IPS-15b (cell line): ENCODE data around the gene TM9SF4.

ENCODE experiments used
- H3K27me3 ChIP-seq: one replicate; pipeline ENCODE4 v1.6.1; 2013; ENCODE audit warnings: low read length; ENCODE audit not compliant: control insufficient read depth, insufficient read depth
- H3K36me3 ChIP-seq: one replicate; pipeline ENCODE4 v1.6.1; 2013; ENCODE audit warnings: low read length; ENCODE audit not compliant: control insufficient read depth, insufficient read depth
- H3K4me1 ChIP-seq: one replicate; pipeline ENCODE4 v1.6.1; 2013; ENCODE audit warnings: mild to moderate bottlenecking, low read length; ENCODE audit not compliant: control insufficient read depth, insufficient read depth
- H3K4me3 ChIP-seq: one replicate; pipeline ENCODE4 v1.5.1; 2013; ENCODE audit warnings: low read depth, low read length
- H3K9ac ChIP-seq: one replicate; pipeline ENCODE4 v1.6.1; 2013; ENCODE audit warnings: low read depth, mild to moderate bottlenecking, low read length
- H3K9me3 ChIP-seq: one replicate; pipeline ENCODE4 v1.6.1; 2013; ENCODE audit warnings: mild to moderate bottlenecking, low read length; ENCODE audit not compliant: control insufficient read depth, insufficient read depth

The TM9SF4 gene, protein sequence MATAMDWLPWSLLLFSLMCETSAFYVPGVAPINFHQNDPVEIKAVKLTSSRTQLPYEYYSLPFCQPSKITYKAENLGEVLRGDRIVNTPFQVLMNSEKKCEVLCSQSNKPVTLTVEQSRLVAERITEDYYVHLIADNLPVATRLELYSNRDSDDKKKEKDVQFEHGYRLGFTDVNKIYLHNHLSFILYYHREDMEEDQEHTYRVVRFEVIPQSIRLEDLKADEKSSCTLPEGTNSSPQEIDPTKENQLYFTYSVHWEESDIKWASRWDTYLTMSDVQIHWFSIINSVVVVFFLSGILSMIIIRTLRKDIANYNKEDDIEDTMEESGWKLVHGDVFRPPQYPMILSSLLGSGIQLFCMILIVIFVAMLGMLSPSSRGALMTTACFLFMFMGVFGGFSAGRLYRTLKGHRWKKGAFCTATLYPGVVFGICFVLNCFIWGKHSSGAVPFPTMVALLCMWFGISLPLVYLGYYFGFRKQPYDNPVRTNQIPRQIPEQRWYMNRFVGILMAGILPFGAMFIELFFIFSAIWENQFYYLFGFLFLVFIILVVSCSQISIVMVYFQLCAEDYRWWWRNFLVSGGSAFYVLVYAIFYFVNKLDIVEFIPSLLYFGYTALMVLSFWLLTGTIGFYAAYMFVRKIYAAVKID

GRCh38 chr20:32109392-32110172 is at the start of gene TM9SF4:
TM9SF4 (plus strand) TSS chr20:32109714; CDS start chr20:32109741, 27 bp downstream.
- Histone ChIP-seq H3K27me3 (no peaks in the 10 kb centered on the region), H3K4me1 (peaks cover 5% of the 10 kb centered on the region), H3K36me3 (no peaks in the 10 kb centered on the region), H3K9ac (peak within 1 kb of the TSS; percentile 96), H3K9me3 (no peaks in the 10 kb centered on the region), H3K4me3 (peak within 1 kb of the TSS; percentile 87)

- H3K27me3 ChIP-seq: no peaks in the 10 kb centered on the region
- no peak overlapping the region for H3K4me3 ChIP-seq
- H3K9me3 ChIP-seq: no peaks in the 10 kb centered on the region
- no peak overlapping the region for H3K9ac ChIP-seq
- no peaks in the 10 kb centered on the region for H3K4me1 ChIP-seq
- H3K36me3 ChIP-seq: no peaks in the 10 kb centered on the region
These were observed 46.7 kb upstream of the TM9SF4 start for GRCh38 chr20:32062776-32063170.

DNA sequence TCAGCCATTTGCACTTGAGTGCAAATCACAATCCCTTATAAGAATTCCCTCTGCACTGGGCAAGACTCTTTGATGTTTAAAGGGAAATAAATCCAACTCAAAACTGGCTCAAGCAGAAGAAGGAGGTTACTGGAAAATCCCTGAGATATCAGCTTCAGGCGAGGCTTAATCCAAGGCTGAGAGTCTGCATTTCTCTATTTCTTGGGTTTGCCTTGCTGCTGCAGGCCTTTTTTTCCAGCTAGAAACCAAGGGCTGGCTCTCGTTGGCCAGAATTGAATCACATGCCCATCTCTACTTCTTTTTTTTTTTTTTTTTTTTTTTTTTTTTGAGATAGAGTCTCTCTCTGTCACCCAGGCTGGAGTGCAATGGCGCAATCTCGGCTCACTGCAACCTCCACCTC is 45.8 kb upstream of the TM9SF4 start:
- Histone ChIP-seq H3K36me3 (no peaks in the 10 kb centered on the region), H3K9ac (no peak overlapping the region), H3K4me1 (no peaks in the 10 kb centered on the region), H3K27me3 (no peaks in the 10 kb centered on the region), H3K9me3 (no peaks in the 10 kb centered on the region), H3K4me3 (no peak overlapping the region)

DNA sequence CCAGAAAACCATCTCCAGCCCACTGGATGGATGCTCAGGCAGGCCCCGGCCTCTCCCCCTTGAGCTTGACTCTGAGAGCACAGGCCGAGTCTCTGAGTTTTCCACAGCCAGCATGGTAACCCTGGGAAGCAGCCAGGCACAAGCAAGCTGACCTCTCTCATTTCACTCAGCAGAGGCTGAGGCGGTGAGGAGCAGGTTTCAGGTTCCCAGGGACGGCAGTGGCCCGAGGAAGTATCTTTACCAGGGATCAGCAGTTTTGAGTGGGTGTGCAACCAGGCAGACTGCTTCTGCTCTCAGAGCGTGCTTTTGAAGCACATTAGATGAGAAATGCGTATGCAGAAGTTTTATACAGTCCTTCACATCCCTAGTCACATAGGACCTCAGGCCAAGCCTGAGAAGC is 44.8 kb upstream of the TM9SF4 start:
- H3K9ac ChIP-seq: no peak overlapping the region
- H3K9me3 ChIP-seq: no peaks in the 10 kb centered on the region
- H3K4me3 ChIP-seq: no peak overlapping the region
- H3K4me1 ChIP-seq: no peaks in the 10 kb centered on the region
- H3K36me3 ChIP-seq: no peaks in the 10 kb centered on the region
- no peaks in the 10 kb centered on the region for H3K27me3 ChIP-seq

- Histone ChIP-seq H3K9me3 (no peaks in the 10 kb centered on the region), H3K36me3 (no peaks in the 10 kb centered on the region), H3K4me1 (no peaks in the 10 kb centered on the region), H3K27me3 (no peaks in the 10 kb centered on the region), H3K9ac (no peak overlapping the region), H3K4me3 (no peak overlapping the region)
These were observed 42.2 kb upstream of the TM9SF4 start for GRCh38 chr20:32067234-32067821.

DNA sequence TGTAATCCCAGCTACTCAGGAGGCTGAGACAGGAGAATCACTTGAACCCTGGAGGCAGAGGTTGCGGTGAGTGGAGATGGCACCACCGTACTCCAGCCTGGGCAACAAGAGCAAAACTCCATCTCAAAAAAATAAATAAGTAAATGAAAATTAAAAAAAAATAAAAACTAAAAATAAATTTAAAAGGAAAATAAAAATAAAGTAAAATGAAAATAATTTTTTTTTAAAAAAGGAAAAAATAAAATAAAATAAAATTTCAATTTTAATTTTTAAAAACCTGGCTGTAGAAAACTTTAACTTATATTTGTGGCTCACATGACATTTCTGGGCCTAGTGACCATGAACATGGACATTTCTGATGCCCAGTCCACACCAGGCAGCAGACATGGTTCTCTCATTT is 41.3 kb upstream of the TM9SF4 start:
- Histone ChIP-seq H3K4me1 (no peaks in the 10 kb centered on the region), H3K27me3 (no peaks in the 10 kb centered on the region), H3K9ac (no peak overlapping the region), H3K9me3 (no peaks in the 10 kb centered on the region), H3K4me3 (no peak overlapping the region), H3K36me3 (no peaks in the 10 kb centered on the region)

GRCh38 chr20:32069711-32070110 is 39.8 kb upstream of the TM9SF4 start:
- H3K4me1 ChIP-seq: no peaks in the 10 kb centered on the region
- no peaks in the 10 kb centered on the region for H3K27me3 ChIP-seq
- H3K36me3 ChIP-seq: no peaks in the 10 kb centered on the region
- H3K9ac ChIP-seq: no peak overlapping the region
- H3K4me3 ChIP-seq: no peak overlapping the region
- H3K9me3 ChIP-seq: no peaks in the 10 kb centered on the region

- Histone ChIP-seq H3K27me3 (no peaks in the 10 kb centered on the region), H3K4me3 (no peak overlapping the region), H3K36me3 (no peaks in the 10 kb centered on the region), H3K4me1 (no peaks in the 10 kb centered on the region), H3K9me3 (no peaks in the 10 kb centered on the region), H3K9ac (no peak overlapping the region)
These were observed 39.2 kb upstream of the TM9SF4 start for GRCh38 chr20:32070282-32070681.

GRCh38 chr20:32070690-32071213 is 38.8 kb upstream of the TM9SF4 start:
- Histone ChIP-seq H3K4me3 (no peak overlapping the region), H3K9ac (no peak overlapping the region), H3K27me3 (no peaks in the 10 kb centered on the region), H3K9me3 (no peaks in the 10 kb centered on the region), H3K36me3 (no peaks in the 10 kb centered on the region), H3K4me1 (no peaks in the 10 kb centered on the region)

- no peaks in the 10 kb centered on the region for H3K27me3 ChIP-seq
- H3K4me1 ChIP-seq: no peaks in the 10 kb centered on the region
- H3K9me3 ChIP-seq: no peaks in the 10 kb centered on the region
- H3K36me3 ChIP-seq: no peaks in the 10 kb centered on the region
- no peak overlapping the region for H3K9ac ChIP-seq
- H3K4me3 ChIP-seq: no peak overlapping the region
These were observed 37.9 kb upstream of the TM9SF4 start for GRCh38 chr20:32071395-32072167.
